Coronary artery (tissue), 2 donors: ENCODE results near the gene PPP1R12C.

Experiments
- DNase-seq: peaks from one replicate; pipeline ENCODE4 v3.0.0-alpha.2; 2017; ENCODE audit warnings: low spot score
- H3K27ac ChIP-seq, 2 donors: fragments of 200-600 bp; sonication (generic); one replicate each; pipeline ENCODE4 v1.5.1; 2016 to 2019
- H3K4me3 ChIP-seq: fragments of 200-600 bp; sonication (generic); 2 replicates; pipeline ENCODE4 v1.5.1; 2016; ENCODE audit warnings: mild to moderate bottlenecking, moderate library complexity
- CTCF ChIP-seq: fragments of 200-600 bp; sonication (generic); IDR thresholded peaks from one replicate; pipeline ENCODE4 v1.5.1; 2019; ENCODE audit warnings: antibody characterized with exemption

The PPP1R12C gene

GRCh38 chr19:55046975-55047622 lies 70.3 kb downstream of the PPP1R12C start:
- Histone ChIP-seq H3K4me3 (no peak overlapping the region), H3K27ac (no peak overlapping the region)
- no peak for DNase-seq
- no peak for TF ChIP-seq CTCF

DNA sequence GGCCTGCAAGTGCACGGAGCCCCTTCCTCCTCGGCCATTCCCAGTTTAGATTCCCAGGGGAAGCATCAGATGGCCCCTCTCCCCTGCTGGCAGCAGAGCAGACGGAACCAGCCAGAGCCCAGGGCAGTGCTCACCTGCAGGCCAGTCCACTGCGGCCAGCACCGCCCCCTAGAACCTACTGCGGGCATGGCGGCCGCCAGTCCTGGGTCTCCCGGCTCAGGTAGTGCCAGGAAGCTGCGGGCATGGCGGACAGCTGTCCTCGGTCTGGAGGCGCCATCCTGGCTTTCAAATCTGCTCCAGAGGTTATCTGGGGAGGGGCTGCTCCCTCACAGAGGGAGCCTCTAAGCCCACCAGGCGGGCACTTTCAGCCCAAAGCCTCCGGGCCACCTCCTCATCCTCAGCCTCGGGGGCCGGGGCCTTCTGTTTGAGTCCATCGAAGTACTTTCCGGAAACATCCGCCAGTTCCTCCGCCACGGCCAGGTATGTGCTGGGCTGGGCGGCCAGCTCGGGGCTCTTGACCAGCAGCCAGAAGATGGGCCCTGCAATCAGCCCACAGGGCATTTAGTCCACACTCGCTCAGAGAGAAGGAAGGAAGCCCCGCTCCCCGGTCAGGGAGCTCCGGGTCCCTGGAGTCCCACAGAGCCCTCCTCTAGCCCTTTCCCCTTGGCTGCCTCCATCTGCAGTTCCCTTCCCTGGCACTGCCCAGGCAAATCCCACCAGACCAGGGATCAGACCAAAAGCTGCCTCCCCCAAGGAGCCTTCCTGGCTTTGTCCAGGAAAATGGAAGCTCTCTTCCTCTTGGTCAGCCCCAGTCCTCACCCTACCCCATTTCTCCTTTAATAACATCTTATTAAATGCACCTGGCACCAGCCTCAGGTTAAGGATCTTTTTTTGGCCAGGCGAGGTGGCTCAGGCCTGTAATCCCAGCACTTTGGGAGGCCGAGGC lies 72.4 kb downstream of the PPP1R12C start:
- Histone ChIP-seq H3K4me3 (no peak overlapping the region), H3K27ac (no peak overlapping the region)
- no peak for TF ChIP-seq CTCF
- no peak for DNase-seq

DNA sequence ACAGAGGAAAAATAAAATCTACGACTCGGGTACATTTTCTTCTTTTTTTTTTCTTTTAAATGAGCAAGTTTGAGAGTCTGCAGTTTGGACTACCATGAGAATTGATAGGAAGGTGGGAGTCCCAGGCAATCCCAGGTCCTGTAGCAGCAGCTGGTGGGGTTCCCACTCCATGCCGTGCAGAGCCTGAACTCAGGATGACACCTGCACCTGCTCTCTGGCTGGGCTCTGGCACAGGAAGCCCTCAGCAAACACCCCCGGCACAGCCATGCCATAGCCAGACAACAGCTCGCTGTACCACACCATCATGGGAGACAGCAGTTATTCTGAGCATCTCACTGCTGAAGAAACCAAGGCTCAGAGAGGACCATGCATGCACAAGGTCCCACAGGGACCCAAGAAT lies 73.2 kb downstream of the PPP1R12C start:
- Histone ChIP-seq H3K4me3 (no peak overlapping the region), H3K27ac (no peak overlapping the region)
- no peak for TF ChIP-seq CTCF
- DNase-seq = no peak

DNA sequence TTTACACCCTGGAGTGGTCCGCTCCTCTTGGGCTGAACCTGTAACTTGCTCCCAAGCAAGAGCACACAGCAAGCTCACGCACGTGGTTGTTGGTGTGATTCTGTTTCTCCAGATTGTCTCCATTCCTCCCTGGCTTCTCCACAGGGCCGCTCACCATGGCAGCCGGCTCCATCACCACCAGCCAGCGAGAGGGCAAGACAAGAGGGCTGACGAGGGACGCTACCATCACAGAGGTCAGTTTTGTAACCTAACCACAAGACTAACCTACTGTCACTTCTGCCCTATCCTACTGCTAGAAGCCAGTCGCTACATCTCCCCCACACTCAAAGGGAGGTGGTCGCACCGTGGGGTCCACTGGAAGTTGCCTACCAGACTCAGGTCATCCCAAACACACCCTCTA lies 74.7 kb downstream of the PPP1R12C start:
- Histone ChIP-seq H3K4me3 (no peak overlapping the region), H3K27ac (no peak overlapping the region)
- no peak for TF ChIP-seq CTCF
- DNase-seq = no peak

DNA sequence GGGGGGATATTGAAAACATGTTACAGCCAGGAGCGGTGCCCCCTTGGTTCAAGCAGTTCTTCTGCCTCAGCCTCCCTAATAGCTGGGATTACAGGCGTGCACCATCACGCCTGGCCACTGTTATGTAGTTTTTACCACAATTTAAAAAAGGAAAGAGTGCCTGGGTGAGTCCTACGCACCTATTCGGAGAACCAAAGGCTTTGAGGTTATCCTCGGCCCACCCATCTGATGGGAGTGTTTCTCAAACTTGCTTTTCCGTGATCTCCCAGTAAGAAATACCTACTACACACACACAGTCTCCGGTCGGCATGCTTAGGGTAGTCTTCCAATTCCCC lies 75.1 kb downstream of the PPP1R12C start:
- TF ChIP-seq CTCF = no peak
- H3K27ac ChIP-seq = no peak overlapping the region
- no peak overlapping the region for H3K4me3 ChIP-seq
- no peak for DNase-seq

- H3K27ac ChIP-seq = no peak overlapping the region
- no peak for TF ChIP-seq CTCF
- no peak for DNase-seq
- H3K4me3 ChIP-seq = no peak overlapping the region
Observed at GRCh38 chr19:55041627-55042343, 75.7 kb downstream of the PPP1R12C start.
